DOHH2 (cell line): Measurements from ENCODE around the gene SVOPL.

Experiments
- H3F3A ChIP-seq: fragments of 200-600 bp; sonication (generic), shearing (Covaris generic); 2 replicates; pipeline ENCODE4 v1.6.0; 2016; ENCODE audit warnings: antibody characterized with exemption, mild to moderate bottlenecking; ENCODE audit not compliant: control insufficient read depth, insufficient read depth
- H3K27ac ChIP-seq: fragments of 200-600 bp; sonication (generic); 2 replicates; pipeline ENCODE4 v1.5.1; 2014; ENCODE audit warnings: low read depth, mild to moderate bottlenecking, low read length, moderate library complexity
- H3K27me3 ChIP-seq: fragments of 200-600 bp; sonication (generic); 2 replicates; pipeline ENCODE4 v1.6.1; 2014; ENCODE audit warnings: mild to moderate bottlenecking, low read length, mixed read lengths; ENCODE audit not compliant: control insufficient read depth
- H3K36me3 ChIP-seq: fragments of 200-600 bp; sonication (generic); 2 replicates; pipeline ENCODE4 v1.6.1; 2014; ENCODE audit warnings: mild to moderate bottlenecking, low read length, moderate library complexity, mixed read lengths; ENCODE audit not compliant: control insufficient read depth
- H3K4me1 ChIP-seq: fragments of 200-600 bp; sonication (generic); 2 replicates; pipeline ENCODE4 v1.6.1; 2014; ENCODE audit warnings: mild to moderate bottlenecking, low read length, mixed read lengths; ENCODE audit not compliant: control insufficient read depth
- H3K4me2 ChIP-seq: fragments of 200-600 bp; sonication (generic); 2 replicates; pipeline ENCODE4 v1.6.0; 2014; ENCODE audit warnings: mild to moderate bottlenecking, low read length, moderate library complexity
- H3K4me3 ChIP-seq: fragments of 200-600 bp; sonication (generic); 2 replicates; pipeline ENCODE4 v1.5.1; 2014; ENCODE audit warnings: mild to moderate bottlenecking, low read length, mixed read lengths
- H3K79me2 ChIP-seq: fragments of 200-600 bp; sonication (generic); 2 replicates; pipeline ENCODE4 v1.6.1; 2014; ENCODE audit warnings: mild to moderate bottlenecking, low read length, mixed read lengths; ENCODE audit not compliant: control insufficient read depth
- H3K9me2 ChIP-seq: fragments of 200-600 bp; sonication (generic); replicated peaks from 2 replicates; pipeline ENCODE4 v1.6.1; 2014; ENCODE audit warnings: mild to moderate bottlenecking, low read length, mixed read lengths; ENCODE audit not compliant: control insufficient read depth
- H3K9me3 ChIP-seq: fragments of 200-600 bp; sonication (generic); 2 replicates; pipeline ENCODE4 v1.6.1; 2014; ENCODE audit warnings: antibody characterized with exemption, low read length, mixed read lengths; ENCODE audit not compliant: control insufficient read depth, insufficient read depth
- H4K20me1 ChIP-seq: fragments of 200-600 bp; sonication (generic); 2 replicates; pipeline ENCODE4 v1.6.0; 2014; ENCODE audit warnings: low read depth, mild to moderate bottlenecking, antibody characterized with exemption, low read length, moderate library complexity; ENCODE audit not compliant: control insufficient read depth, insufficient read depth
- CTCF ChIP-seq: fragments of 200-600 bp; sonication (generic); IDR thresholded peaks from one replicate; pipeline ENCODE4 v1.5.1; 2014; ENCODE audit warnings: antibody characterized with exemption, mild to moderate bottlenecking, low read depth, low read length; ENCODE audit not compliant: poor library complexity, severe bottlenecking
- EZH2phosphoT487 ChIP-seq: fragments of 200-600 bp; sonication (generic); IDR thresholded peaks from 2 replicates; pipeline ENCODE4 v1.6.1; 2017; ENCODE audit warnings: borderline replicate concordance, mild to moderate bottlenecking, antibody characterized with exemption, low read length, moderate library complexity, mixed read lengths

Gene SVOPL

DNA sequence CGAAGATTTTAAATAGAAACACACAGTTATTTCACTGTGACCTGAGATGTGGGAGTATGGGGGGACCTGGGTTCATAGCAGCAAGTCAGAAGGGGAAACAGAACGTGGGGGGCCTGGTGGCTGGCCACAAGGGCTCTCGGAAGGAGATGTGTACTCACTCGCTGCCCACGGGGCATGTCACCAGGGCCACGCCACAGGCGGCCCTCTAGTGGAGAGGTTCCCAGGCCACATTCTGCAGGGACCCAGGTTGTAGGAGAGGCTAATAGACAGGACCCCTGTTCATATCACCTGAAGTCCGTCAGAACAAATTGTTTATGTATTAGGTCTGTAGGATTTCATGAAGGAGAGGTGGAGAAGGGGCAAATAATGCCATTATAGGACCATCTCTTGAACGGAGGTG lies 25.1 kb upstream of the SVOPL start:
- H3K9me3 ChIP-seq = no peaks in the 10 kb centered on the region
- H3K27me3 ChIP-seq = no peaks in the 10 kb centered on the region
- TF ChIP-seq EZH2phosphoT487 (no peak), CTCF (peak; percentile 44)
- H3F3A ChIP-seq = no peaks in the 10 kb centered on the region
- H3K36me3 ChIP-seq = no peaks in the 10 kb centered on the region
- H3K4me2 ChIP-seq = no peak overlapping the region
- H3K4me3 ChIP-seq = no peak overlapping the region
- no peak overlapping the region for H3K27ac ChIP-seq
- H3K9me2 ChIP-seq = no peaks in the 10 kb centered on the region
- no peaks in the 10 kb centered on the region for H4K20me1 ChIP-seq
- H3K4me1 ChIP-seq = no peaks in the 10 kb centered on the region
- H3K79me2 ChIP-seq = no peaks in the 10 kb centered on the region

DNA sequence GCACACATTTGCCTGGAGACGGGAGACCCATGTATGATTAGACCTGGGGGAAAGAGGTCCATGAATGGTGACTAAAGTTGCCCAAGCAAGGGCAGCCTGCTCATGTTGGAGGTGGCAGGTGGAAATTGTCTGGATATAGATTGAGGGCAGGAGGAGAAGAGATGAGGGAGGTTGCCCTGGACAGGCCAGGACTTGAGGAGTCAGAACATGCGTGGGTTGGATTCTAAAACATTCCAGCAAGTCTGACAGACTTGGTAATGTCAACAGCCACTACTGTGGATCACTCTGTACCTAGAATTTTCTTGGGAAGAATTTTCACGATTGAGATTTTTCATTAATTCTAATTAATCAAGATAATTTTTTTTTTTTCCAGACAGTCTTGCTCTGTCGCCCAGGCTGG lies 19.1 kb upstream of the SVOPL start:
- no peak overlapping the region for H3K4me3 ChIP-seq
- no peaks in the 10 kb centered on the region for H4K20me1 ChIP-seq
- no peaks in the 10 kb centered on the region for H3F3A ChIP-seq
- no peaks in the 10 kb centered on the region for H3K9me3 ChIP-seq
- no peaks in the 10 kb centered on the region for H3K79me2 ChIP-seq
- H3K27ac ChIP-seq = no peak overlapping the region
- no peaks in the 10 kb centered on the region for H3K9me2 ChIP-seq
- H3K36me3 ChIP-seq = no peaks in the 10 kb centered on the region
- no peaks in the 10 kb centered on the region for H3K4me1 ChIP-seq
- TF ChIP-seq EZH2phosphoT487 (no peak), CTCF (no peak)
- no peak overlapping the region for H3K4me2 ChIP-seq
- H3K27me3 ChIP-seq = no peaks in the 10 kb centered on the region

DNA sequence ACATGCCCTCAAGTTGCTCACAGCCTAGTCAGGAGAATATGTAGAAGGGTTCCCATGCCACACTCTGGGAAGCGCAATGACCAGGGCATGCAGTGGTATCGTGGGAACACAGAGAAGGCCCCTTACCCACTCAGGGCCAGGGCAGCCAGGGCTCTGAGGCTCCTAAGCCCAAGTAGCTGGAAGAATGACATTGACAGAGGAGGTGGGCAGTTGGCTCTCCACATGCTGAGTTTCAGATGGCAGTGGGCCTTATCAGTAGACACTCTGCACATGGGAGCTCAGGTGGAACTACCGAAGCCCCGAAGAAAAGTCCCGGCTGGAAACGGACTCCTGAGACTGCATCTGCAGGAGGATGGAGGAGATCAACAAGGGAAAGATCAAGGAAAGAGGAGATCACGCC lies 15.7 kb upstream of the SVOPL start:
- Histone ChIP-seq H4K20me1 (no peaks in the 10 kb centered on the region), H3K4me1 (no peaks in the 10 kb centered on the region), H3K27me3 (no peaks in the 10 kb centered on the region), H3K9me2 (no peaks in the 10 kb centered on the region), H3K36me3 (no peaks in the 10 kb centered on the region), H3K79me2 (no peaks in the 10 kb centered on the region), H3K4me3 (no peak overlapping the region), H3F3A (no peaks in the 10 kb centered on the region), H3K4me2 (no peak overlapping the region), H3K27ac (no peak overlapping the region), H3K9me3 (no peaks in the 10 kb centered on the region)
- TF ChIP-seq CTCF (no peak), EZH2phosphoT487 (no peak)

GRCh38 chr7:138713191-138713590 lies 12.0 kb upstream of the SVOPL start:
- H3K9me2 ChIP-seq = no peaks in the 10 kb centered on the region
- H3K4me3 ChIP-seq = no peak overlapping the region
- no peaks in the 10 kb centered on the region for H3F3A ChIP-seq
- no peaks in the 10 kb centered on the region for H4K20me1 ChIP-seq
- no peaks in the 10 kb centered on the region for H3K27me3 ChIP-seq
- no peak overlapping the region for H3K4me2 ChIP-seq
- no peak overlapping the region for H3K27ac ChIP-seq
- H3K9me3 ChIP-seq = no peaks in the 10 kb centered on the region
- TF ChIP-seq CTCF = no peak
- TF ChIP-seq EZH2phosphoT487 = no peak
- no peaks in the 10 kb centered on the region for H3K36me3 ChIP-seq
- no peaks in the 10 kb centered on the region for H3K79me2 ChIP-seq
- H3K4me1 ChIP-seq = no peaks in the 10 kb centered on the region
